Lower leg skin (tissue), 4 donors: Measurements from ENCODE around the gene UBR4. TPM values are rescaled to one million over a fixed set of nuclear protein-coding genes. Genes with fewer than 3 reads are reported as not detected.
"Not testable (repeated sequence)": the region's sequence is repeated elsewhere in the genome, so short reads cannot be mapped to it uniquely, and the experiment has no call there.

Experiments
- DNase-seq, 2 donors: peaks; one replicate each; pipeline ENCODE4 v3.0.0-alpha.2; 2019; ENCODE audit warnings: low spot score in 2 of 2
- H3K4me3 ChIP-seq: fragments of 200-600 bp; sonication (generic); 2 replicates; pipeline ENCODE4 v1.5.1; 2017; ENCODE audit warnings: mild to moderate bottlenecking, low read depth; ENCODE audit not compliant: poor library complexity, severe bottlenecking
- CTCF ChIP-seq, 3 donors: fragments of 450-650 bp; IDR thresholded peaks; one replicate each; pipeline ENCODE4 v1.5.1; 2016; ENCODE audit warnings: antibody characterized with exemption in 3 of 3, mild to moderate bottlenecking in 3 of 3, moderate library complexity in 2 of 3
- POLR2A ChIP-seq, 2 donors: fragments of 450-650 bp; IDR thresholded peaks; one replicate each; pipeline ENCODE4 v1.6.1; 2016 to 2017; ENCODE audit warnings: antibody characterized with exemption in 2 of 2, mild to moderate bottlenecking in 1 of 2, moderate library complexity in 1 of 2
- WGBS, 2 donors: methylation state at CpG; one replicate each; pipeline ENCODE4 v1.1.5; 2018; 5-methylcytosine and 5-hydroxymethylcytosine counted together
- intact Hi-C: fragments of 100-400 bp; cut with DNase I; formaldehyde crosslinking; loops from one replicate; pipeline ENCODE4 v1.15.0; 2023; ENCODE audit warnings: low total_unique reads
- total RNA-seq, 4 donors: library from RNA; depleted of rRNA; stranded (reverse); fragments of >200 nt; gene quantifications; one replicate each; pipeline ENCODE4 v1.1.0, GENCODE V29; 2016

The UBR4 gene
- total RNA-seq, 4 donors from 2014 or later = 255 to 380 (median 329) TPM

GRCh38 chr1:19232524-19232846 lies 22.4 kb upstream of the UBR4 start:
- intact Hi-C loops = no loop called here
- no peak overlapping the region for H3K4me3 ChIP-seq
- peak in 1 of 2 donors; percentile 29 for DNase-seq
- TF ChIP-seq POLR2A (IDR thresholded peaks at IDR 0.05) (no peak), CTCF (IDR thresholded peaks at IDR 0.05) (no peak)

GRCh38 chr1:19231736-19232523 lies 21.9 kb upstream of the UBR4 start:
- intact Hi-C loops, H3K4me3 ChIP-seq: not testable (repeated sequence)
- WGBS, 2 donors = 88% methylated on average over 16 of the region's 16 CpGs
- peak in 1 of 2 donors; percentile 76 for DNase-seq

- no peak for TF ChIP-seq POLR2A (IDR thresholded peaks at IDR 0.05)
- no peak for TF ChIP-seq CTCF (IDR thresholded peaks at IDR 0.05)
- DNase-seq = peak in 1 of 2 donors; percentile 43
- intact Hi-C loops = no loop called here
- 85 to 91% methylated on average over 6 of the region's 6 CpGs for WGBS, 2 donors
- H3K4me3 ChIP-seq = no peak overlapping the region
Observed at GRCh38 chr1:19229828-19230325, 19.8 kb upstream of the UBR4 start.

- intact Hi-C loops = no loop called here
- no peak overlapping the region for H3K4me3 ChIP-seq
- DNase-seq = peak in 1 of 2 donors; percentile 60
- 64 to 71% methylated on average over 3 of the region's 3 CpGs for WGBS, 2 donors
- no peak for TF ChIP-seq CTCF (IDR thresholded peaks at IDR 0.05)
- no peak for TF ChIP-seq POLR2A (IDR thresholded peaks at IDR 0.05)
Observed at GRCh38 chr1:19229229-19229628, 19.2 kb upstream of the UBR4 start.

GRCh38 chr1:19222979-19223824 lies 13.1 kb upstream of the UBR4 start:
- peak in 1 of 2 donors; percentile 36 for DNase-seq
- TF ChIP-seq POLR2A (IDR thresholded peaks at IDR 0.05) (no peak), CTCF (IDR thresholded peaks at IDR 0.05) (no peak)
- no peak overlapping the region for H3K4me3 ChIP-seq
- intact Hi-C loops = no loop called here
- 83 to 86% methylated on average over 15 of the region's 15 CpGs for WGBS, 2 donors

GRCh38 chr1:19222573-19222972 lies 12.5 kb upstream of the UBR4 start:
- DNase-seq = peak in 1 of 2 donors; percentile 64
- no peak overlapping the region for H3K4me3 ChIP-seq
- WGBS, 2 donors = 95% methylated on average over 11 of the region's 11 CpGs
- TF ChIP-seq CTCF (IDR thresholded peaks at IDR 0.05) (no peak), POLR2A (IDR thresholded peaks at IDR 0.05) (no peak)
- intact Hi-C loops = no loop called here
